Liver (tissue), 9 donors: Measurements from ENCODE around the gene MICAL3. TPM values are rescaled to one million over a fixed set of nuclear protein-coding genes. Genes with fewer than 3 reads are reported as not detected.

Experiments
- DNase-seq: peaks from one replicate; pipeline ENCODE4 v3.0.0-alpha.2; 2017; ENCODE audit warnings: low spot score
- H3K27ac ChIP-seq, 2 donors: one replicate each; pipeline ENCODE4 v1.7.0; 2013; ENCODE audit warnings: inconsistent platforms in 2 of 2, low read length in 2 of 2, control low read depth in 1 of 2, low read depth in 1 of 2, mild to moderate bottlenecking in 1 of 2
- H3K27me3 ChIP-seq, 4 donors: one replicate each; pipeline versions ENCODE4 v1.6.1 to v1.7.0; 2013; ENCODE audit warnings: low read length in 3 of 4, inconsistent platforms in 1 of 4, mild to moderate bottlenecking in 1 of 4, moderate library complexity in 1 of 4; ENCODE audit not compliant: control insufficient read depth in 4 of 4, insufficient read depth in 4 of 4
- H3K36me3 ChIP-seq, 4 donors: one replicate each; pipeline versions ENCODE4 v1.6.1 to v1.7.0; 2013; ENCODE audit warnings: low read length in 3 of 4, mild to moderate bottlenecking in 3 of 4, low read depth in 1 of 4, moderate library complexity in 1 of 4; ENCODE audit not compliant: control insufficient read depth in 4 of 4, insufficient read depth in 3 of 4
- H3K4me1 ChIP-seq, 4 donors: one replicate each; pipeline versions ENCODE4 v1.6.1 to v1.7.0; 2013; ENCODE audit warnings: low read length in 3 of 4, mild to moderate bottlenecking in 3 of 4, moderate library complexity in 1 of 4; ENCODE audit not compliant: control insufficient read depth in 4 of 4, insufficient read depth in 4 of 4
- H3K4me3 ChIP-seq, 3 donors: one replicate each; pipeline versions ENCODE4 v1.6.1 to v1.7.0; 2013; ENCODE audit warnings: low read length in 3 of 3, control low read depth in 1 of 3, low read depth in 1 of 3, mild to moderate bottlenecking in 1 of 3
- H3K9ac ChIP-seq, 2 donors: one replicate each; pipeline ENCODE4 v1.7.0; 2013; ENCODE audit warnings: low read length in 2 of 2, mild to moderate bottlenecking in 2 of 2, moderate library complexity in 2 of 2, control low read depth in 1 of 2, low read depth in 1 of 2
- H3K9me3 ChIP-seq, 4 donors: one replicate each; pipeline versions ENCODE4 v1.6.1 to v1.7.0; 2013; ENCODE audit warnings: low read length in 3 of 4; ENCODE audit not compliant: control insufficient read depth in 4 of 4
- FOXA1 ChIP-seq: IDR thresholded peaks from 2 replicates; pipeline ENCODE4 v1.6.1; 2016; ENCODE audit warnings: antibody characterized with exemption
- FOXA2 ChIP-seq: IDR thresholded peaks from 2 replicates; pipeline ENCODE4 v1.6.1; 2016; ENCODE audit warnings: antibody characterized with exemption
- HNF4A ChIP-seq, 2 donors: conservative IDR thresholded peaks; 2 replicates each; pipeline ENCODE4 v1.6.1; 2016; ENCODE audit warnings: antibody characterized with exemption in 2 of 2, mild to moderate bottlenecking in 2 of 2
- NR2F2 ChIP-seq: IDR thresholded peaks from 2 replicates; pipeline ENCODE4 v1.6.1; 2016; ENCODE audit warnings: antibody characterized with exemption
- RAD21 ChIP-seq, 2 donors: IDR thresholded peaks; 2 replicates each; pipeline ENCODE4 v1.6.1; 2016; ENCODE audit warnings: antibody characterized with exemption in 2 of 2, mild to moderate bottlenecking in 2 of 2
- REST ChIP-seq: IDR thresholded peaks from 2 replicates; pipeline ENCODE4 v1.6.1; 2016; ENCODE audit warnings: antibody characterized with exemption, mild to moderate bottlenecking
- RXRA ChIP-seq, 2 donors: IDR thresholded peaks; 2 replicates each; pipeline ENCODE4 v1.6.1; 2017 to 2018; ENCODE audit warnings: antibody characterized with exemption in 2 of 2, mild to moderate bottlenecking in 1 of 2
- SP1 ChIP-seq: IDR thresholded peaks from 2 replicates; pipeline ENCODE4 v1.6.1; 2018; ENCODE audit warnings: antibody characterized with exemption, mild to moderate bottlenecking
- ZBTB33 ChIP-seq: IDR thresholded peaks from 2 replicates; pipeline ENCODE4 v1.6.1; 2016; ENCODE audit warnings: antibody characterized with exemption
- WGBS: extraction: QIAGEN DNeasy Blood & Tissue Kit; methylation state at CpG from one replicate; pipeline ENCODE4 v1.1.7; 2013; 5-methylcytosine and 5-hydroxymethylcytosine counted together
- polyA plus RNA-seq, 2 donors: library from polyadenylated mRNA; stranded (reverse) in 1 of 2; unstranded in 1 of 2; fragments of 200-250 nt in 1 of 2; fragments of >200 nt in 1 of 2; fragmentation: Nextera tagmentation in 1 of 2; extraction: Ambion mirVana in 1 of 2; gene quantifications; one replicate each; pipeline versions ENCODE4 v1.2.1 to v1.2.3, GENCODE V29; 2013 to 2015
- total RNA-seq, 2 donors: library from RNA; depleted of rRNA; stranded (reverse); fragments of >200 nt; gene quantifications; one replicate each; pipeline ENCODE4 v1.2.3, GENCODE V29; 2014
- TF ChIP-seq, protein P1 (sequence below): IDR thresholded peaks from 2 replicates; pipeline ENCODE4 v1.6.1; 2016; ENCODE audit warnings: antibody characterized with exemption
- TF ChIP-seq, protein P2 (sequence below): IDR thresholded peaks from 2 replicates; pipeline ENCODE4 v1.6.1; 2016; ENCODE audit warnings: antibody characterized with exemption
- TF ChIP-seq, protein P3 (sequence below): fragments of 150-350 bp; IDR thresholded peaks from 2 replicates; pipeline ENCODE4 v1.5.1; 2017; ENCODE audit warnings: improper control_type of control experiment, low read depth, low read length; ENCODE audit not compliant: missing input control
- donor health status: healthy.
- donor health status: healthy.
- donor health status: healthy.
- donor health status: healthy.
- donor health status: healthy.

MICAL3 gene
- total and polyA plus RNA-seq, 4 donors: 6.4 to 38.4 (median 23.4) TPM

GRCh38 chr22:18008136-18008535 is 16.2 kb downstream of the MICAL3 start:
- H3K4me3 ChIP-seq: no peak overlapping the region
- H3K9me3 ChIP-seq: no peaks in the 10 kb centered on the region
- no peak overlapping the region for H3K9ac ChIP-seq
- H3K36me3 ChIP-seq: no peaks in the 10 kb centered on the region
- no peak for DNase-seq
- H3K4me1 ChIP-seq: no peaks in the 10 kb centered on the region
- TF ChIP-seq ZBTB33: no peak
- TF ChIP-seq, protein P1, sequence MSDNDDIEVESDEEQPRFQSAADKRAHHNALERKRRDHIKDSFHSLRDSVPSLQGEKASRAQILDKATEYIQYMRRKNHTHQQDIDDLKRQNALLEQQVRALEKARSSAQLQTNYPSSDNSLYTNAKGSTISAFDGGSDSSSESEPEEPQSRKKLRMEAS: no peak
- TF ChIP-seq NR2F2: no peak
- TF ChIP-seq FOXA1: no peak
- no peak for TF ChIP-seq HNF4A (conservative IDR thresholded peaks at IDR 0.05)
- TF ChIP-seq, protein P2, sequence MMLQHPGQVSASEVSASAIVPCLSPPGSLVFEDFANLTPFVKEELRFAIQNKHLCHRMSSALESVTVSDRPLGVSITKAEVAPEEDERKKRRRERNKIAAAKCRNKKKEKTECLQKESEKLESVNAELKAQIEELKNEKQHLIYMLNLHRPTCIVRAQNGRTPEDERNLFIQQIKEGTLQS: no peak
- TF ChIP-seq RXRA (IDR thresholded peaks at IDR 0.05): no peak
- no peak overlapping the region for H3K27ac ChIP-seq
- 93% methylated on average over 4 of the region's 4 CpGs for WGBS
- no peaks in the 10 kb centered on the region for H3K27me3 ChIP-seq

GRCh38 chr22:18005201-18005926 is 19.0 kb downstream of the MICAL3 start:
- TF ChIP-seq FOXA2 (no peak), SP1 (no peak), REST (no peak), RAD21 (IDR thresholded peaks at IDR 0.05) (no peak)
- TF ChIP-seq, protein P3, sequence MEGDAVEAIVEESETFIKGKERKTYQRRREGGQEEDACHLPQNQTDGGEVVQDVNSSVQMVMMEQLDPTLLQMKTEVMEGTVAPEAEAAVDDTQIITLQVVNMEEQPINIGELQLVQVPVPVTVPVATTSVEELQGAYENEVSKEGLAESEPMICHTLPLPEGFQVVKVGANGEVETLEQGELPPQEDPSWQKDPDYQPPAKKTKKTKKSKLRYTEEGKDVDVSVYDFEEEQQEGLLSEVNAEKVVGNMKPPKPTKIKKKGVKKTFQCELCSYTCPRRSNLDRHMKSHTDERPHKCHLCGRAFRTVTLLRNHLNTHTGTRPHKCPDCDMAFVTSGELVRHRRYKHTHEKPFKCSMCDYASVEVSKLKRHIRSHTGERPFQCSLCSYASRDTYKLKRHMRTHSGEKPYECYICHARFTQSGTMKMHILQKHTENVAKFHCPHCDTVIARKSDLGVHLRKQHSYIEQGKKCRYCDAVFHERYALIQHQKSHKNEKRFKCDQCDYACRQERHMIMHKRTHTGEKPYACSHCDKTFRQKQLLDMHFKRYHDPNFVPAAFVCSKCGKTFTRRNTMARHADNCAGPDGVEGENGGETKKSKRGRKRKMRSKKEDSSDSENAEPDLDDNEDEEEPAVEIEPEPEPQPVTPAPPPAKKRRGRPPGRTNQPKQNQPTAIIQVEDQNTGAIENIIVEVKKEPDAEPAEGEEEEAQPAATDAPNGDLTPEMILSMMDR: no peak
- no peaks in the 10 kb centered on the region for H3K36me3 ChIP-seq
- H3K4me3 ChIP-seq: no peak overlapping the region
- no peaks in the 10 kb centered on the region for H3K27me3 ChIP-seq
- WGBS: 82% methylated on average over 8 of the region's 8 CpGs
- no peak overlapping the region for H3K27ac ChIP-seq
- no peak overlapping the region for H3K9ac ChIP-seq
- no peak for DNase-seq
- no peaks in the 10 kb centered on the region for H3K9me3 ChIP-seq
- peaks cover 2 to 3% (median 3%) of the 10 kb centered on the region in 4 donors for H3K4me1 ChIP-seq
